NCI-H226 (cell line): ENCODE results near the gene BIRC6.

ENCODE experiments used
- DNase-seq: peaks from one replicate; pipeline ENCODE4 v3.0.0-alpha.2; 2015

Gene BIRC6

DNA sequence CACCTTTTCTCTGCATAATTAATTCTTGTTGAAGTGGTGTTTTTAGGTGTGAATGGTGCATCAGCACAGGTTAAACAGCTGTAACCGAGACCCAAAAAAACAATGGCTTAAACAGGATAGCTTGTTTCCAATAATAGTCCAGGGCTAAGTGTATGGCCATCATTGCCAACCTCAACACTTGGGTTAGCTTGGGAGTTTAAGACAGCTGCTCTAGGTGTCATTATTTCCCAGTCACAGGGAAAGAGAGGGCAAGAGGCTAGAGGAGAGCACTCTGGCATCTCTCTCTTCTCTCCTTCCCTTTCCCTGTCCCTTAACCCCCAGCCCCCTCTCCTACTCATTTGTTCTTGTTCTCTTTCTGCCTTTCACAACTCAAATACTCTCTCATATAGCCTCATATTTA lies 21.1 kb downstream of the BIRC6 start:
- no peak for DNase-seq

DNA sequence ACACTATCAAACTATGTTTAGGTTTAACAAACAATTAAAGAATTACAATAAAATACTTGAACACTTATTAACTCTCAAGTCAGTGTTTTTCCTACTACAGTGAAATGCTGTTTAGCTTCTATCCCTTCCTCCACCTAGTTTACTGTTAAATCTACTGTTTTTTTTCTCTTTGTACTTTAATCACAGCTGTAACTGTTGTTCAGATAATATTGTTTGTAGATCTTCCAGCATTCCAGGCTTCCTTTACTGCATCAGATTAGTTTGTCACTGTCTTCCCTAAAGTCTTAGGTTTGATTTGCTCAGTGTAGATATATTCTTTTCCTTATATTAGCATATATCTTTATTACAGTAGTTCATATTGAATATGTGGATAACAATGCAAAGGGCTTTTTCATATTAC lies 22.5 kb downstream of the BIRC6 start:
- no peak for DNase-seq

DNA sequence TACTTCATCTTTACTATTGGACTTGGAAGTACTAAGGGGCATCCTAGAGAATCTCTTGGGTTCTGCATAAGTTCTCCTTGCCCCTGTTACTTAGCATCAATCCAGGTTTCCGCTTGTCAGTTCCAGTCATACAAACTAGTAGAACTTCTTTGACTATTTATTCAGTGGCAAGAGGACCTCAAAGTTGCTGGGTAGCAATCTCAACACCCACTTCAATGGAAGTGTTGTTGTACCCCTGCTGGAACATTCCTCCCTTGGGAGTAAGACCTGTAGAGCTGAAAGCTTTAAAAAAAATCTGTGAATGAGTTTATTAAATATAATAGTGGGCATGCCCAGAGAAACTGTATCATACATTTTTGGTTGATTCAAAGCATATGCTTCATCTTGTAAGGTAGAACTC lies 27.0 kb downstream of the BIRC6 start:
- no peak for DNase-seq

DNA sequence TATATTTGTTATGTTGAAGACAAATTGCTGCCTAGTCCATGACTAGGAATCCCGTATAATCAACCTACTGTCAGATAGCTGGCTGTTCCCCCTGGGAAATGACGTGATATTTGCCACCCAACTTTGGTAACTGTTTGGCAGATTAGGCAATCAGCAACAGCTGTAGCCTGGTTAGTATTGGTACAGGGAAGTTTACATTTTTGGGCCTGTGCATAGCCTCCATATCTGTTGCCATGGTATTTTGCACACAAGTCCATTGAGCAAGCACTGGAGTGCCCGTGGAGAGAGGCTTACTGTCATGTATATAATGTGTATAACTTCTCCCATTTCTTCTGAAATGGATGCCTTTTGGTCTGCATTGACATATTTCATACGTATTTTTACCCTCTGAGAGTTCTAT lies 27.7 kb downstream of the BIRC6 start:
- DNase-seq, result no peak

DNA sequence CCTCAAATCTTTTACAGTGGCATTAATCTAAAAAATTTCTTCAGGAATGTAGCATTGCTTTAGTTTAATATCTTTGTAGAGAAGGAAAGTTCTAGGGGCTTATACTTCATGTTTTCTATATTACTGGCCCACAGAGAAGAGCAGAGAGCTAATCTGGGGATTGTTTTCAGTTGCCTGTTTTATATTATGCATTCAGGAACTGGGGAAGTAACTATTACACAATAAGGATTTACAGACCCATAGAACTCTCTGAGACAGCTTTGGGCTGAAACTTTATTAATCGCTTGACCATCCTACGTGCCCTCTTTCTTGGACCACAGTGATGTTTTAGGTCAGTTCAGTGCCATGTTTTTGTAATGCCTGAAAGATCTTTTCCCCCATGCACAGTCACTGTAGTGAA lies 29.9 kb downstream of the BIRC6 start:
- DNase-seq, result no peak

DNA sequence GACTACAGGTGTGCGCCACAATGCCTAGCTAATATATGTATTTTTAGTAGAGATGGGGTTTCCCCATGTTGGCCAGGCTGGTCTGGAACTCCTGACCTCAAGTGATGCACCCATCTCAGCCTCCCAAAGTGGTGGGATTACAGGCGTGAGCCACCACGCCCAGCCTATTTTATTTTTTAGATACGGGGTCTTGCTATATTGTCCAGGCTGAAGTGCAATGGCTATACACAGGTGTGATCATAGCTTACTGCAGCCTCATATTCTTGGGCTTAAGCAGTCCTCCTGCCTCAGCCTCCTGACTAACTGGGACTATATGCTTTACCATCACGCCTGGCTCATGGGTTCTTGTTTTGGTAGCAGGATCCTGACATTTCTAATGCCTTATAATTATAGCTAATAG lies 42.4 kb downstream of the BIRC6 start:
- no peak for DNase-seq

DNA sequence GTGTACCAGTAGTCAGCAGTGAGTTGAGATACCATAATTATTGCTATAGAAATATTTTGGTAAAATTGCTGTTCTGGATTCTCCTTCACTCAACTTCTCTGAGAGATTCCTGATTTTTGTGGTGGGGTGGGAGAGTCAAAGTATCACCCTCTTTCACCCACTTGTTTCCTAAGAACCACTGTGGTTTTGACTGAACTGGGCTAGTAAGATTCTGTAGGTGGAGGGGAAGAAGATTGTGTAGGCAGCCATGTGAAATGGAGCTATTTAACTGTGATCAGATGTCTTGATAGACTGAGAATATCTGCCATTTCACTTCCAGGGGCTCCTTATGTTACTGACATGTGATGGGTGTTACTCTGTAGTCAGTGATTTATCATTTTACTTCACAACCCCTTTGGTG lies 45.3 kb downstream of the BIRC6 start:
- no peak for DNase-seq

DNA sequence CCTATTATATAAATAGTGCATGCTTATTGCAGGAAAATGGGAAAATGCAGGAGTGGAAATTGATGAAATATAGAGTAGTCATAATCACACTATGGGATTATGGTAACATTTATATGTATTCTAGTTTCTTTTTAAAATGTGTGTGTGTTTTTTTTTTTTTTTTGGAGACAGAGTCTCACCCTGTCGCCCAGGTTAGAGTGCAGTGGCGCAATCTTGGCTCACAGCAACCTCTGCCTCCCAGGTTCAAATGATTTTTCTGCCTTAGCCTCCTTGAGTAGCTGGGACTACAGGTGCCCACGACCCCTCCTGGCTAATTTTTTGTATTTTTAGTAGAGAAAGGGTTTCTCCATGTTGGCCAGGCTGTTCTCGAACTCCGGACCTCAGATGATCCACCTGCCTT lies 47.0 kb downstream of the BIRC6 start:
- no peak for DNase-seq

DNA sequence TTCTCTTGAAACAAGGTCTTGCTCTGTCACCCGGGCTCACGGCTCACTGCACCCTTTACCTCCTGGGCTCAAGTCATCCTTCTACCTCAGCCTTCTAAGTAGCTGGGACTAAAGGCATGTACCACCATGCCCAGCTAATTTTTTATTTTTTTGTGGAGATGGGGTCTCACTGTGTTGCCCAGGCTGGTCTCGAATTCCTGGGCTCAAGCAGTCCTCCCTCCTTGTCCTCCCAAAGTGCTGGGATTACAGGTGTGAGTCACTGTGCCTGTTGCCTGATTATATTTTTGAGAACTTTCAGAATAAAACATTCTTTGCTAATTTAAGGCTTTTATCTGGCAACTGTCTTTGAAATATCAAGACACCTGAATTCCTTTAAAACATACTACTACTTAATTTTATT lies 47.9 kb downstream of the BIRC6 start:
- no peak for DNase-seq

DNA sequence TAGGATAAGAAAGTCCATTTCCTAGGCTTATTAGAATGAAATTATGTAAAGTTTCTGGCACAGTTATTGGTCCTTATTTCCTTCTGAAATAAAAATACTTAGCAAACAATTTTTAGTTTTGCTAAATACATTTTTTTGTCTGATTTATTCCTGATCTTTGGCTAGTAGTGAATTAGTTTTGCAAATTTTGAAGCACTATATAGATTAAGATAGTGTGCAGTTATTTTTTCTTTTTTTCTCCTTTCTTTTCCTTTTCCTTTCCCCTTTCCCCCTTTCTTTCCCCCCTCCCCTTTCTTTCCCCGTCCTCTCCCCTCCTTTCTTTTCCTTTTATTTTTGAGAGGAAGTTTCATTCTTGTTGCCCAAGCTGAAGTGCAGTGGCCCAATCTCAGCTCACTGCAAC lies 59.7 kb downstream of the BIRC6 start:
- no peak for DNase-seq

DNA sequence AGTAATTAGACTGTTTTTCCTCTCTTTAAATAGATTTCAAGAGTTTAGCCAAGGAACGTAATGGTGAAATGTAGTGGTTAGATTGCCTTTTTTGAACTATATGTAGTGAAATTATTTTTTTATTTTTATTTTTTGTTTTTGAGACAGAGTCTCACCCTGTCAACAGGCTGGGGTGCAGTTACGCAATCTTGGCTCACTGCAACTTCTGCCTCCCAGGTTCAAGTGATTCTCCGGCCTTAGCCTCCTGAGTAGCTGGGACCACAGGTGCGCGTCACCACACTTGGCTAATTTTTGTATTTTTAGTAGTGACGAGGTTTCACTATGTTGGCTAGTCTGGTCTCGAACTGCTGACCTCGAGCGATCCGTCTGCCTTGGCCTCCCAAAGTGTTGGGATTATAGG lies 60.8 kb downstream of the BIRC6 start:
- no peak for DNase-seq

DNA sequence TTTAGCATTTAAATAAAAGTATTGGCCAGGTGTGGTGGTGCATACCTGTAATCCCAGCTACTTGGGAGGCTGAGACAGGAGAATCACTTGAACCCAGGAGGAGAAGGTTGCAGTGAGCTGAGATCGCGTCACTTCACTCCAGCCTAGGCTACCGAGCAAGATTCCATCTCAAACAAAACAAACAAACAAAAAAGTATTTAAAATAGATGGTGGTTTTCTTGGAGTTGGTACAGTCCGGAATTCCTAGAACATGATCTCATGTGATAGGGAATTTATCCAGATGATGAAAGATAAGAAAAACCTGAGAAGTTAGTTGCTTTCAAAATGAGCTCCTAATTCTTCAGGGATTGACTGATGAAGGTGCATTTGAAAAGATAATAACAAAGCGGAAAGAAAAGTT lies 62.0 kb downstream of the BIRC6 start:
- peak; percentile 64 for DNase-seq

DNA sequence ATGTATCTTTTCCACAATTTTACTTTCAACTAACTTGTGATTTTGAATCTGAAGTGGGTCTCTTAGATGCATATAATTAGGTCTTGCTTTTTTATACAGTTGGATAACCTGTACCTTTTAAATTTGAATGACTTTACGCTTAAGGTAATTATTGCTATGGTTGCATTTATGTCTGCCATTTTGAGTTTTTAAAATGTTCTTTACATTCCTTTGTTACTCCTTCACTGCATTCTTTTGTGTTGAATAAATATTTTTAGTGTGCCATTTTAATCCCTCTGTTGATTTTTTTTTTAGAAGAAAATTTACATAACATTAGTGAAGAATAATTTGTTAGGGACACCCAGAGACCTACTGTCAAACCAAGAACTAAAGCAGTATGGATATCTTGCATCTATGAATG lies 65.3 kb downstream of the BIRC6 start:
- DNase-seq, result no peak

DNA sequence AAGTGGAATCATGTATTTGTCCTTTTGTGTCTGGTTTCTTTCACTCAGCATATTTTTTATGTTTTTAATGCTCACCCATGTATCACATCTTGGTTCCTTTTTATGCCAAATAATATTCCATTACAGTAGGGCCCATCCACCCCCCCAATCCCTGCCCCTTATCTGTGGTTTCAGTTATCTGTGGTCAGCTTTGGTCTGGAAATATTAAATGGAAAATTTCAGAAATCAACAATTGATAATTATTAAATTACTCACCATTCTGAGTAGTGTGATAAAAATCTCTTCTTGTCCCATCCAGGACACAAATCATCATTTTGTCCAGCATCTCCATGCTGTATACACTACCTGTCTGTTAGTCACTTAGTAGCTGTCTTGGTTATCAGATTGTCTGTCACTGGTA lies 66.7 kb downstream of the BIRC6 start:
- no peak for DNase-seq

DNA sequence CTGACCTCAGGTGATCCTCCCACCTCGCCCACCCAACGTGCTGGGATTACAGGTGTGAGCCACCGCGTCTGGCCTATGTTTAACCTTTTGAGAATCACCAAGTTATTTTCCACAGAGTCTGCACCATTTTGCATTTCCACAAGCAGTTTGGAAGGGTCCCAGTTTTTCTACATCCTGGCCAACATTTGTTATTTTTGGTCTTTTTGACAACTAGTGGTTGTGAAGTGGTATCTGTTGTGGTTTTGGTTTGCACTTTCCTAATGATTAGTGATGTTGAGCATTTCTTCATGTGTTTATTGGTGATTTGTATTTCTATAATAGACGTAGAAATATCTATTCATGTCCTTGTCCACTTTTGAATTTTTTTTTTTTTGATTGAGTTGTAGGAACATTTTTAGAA lies 67.9 kb downstream of the BIRC6 start:
- no peak for DNase-seq

DNA sequence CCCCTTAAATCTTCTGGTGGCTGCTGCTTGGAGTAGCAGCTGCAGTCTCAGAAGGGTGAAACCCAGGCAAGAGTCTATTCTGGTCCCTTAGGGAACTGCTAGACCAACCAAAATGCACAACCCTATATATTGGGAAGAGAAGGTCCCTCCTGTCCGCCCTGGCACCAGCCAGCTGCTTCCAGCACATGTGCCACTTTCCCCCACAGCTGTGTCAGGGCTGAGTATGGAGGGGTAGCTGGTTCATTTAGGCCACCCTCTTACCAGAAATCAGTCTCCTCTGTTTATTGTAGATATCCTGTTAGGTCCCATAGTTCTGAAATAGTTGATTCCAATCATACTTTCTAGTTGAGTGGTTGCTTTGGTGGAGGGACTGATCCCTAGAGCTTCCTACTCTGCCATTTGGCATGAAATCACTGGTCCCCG lies 68.9 kb downstream of the BIRC6 start:
- no peak for DNase-seq

DNA sequence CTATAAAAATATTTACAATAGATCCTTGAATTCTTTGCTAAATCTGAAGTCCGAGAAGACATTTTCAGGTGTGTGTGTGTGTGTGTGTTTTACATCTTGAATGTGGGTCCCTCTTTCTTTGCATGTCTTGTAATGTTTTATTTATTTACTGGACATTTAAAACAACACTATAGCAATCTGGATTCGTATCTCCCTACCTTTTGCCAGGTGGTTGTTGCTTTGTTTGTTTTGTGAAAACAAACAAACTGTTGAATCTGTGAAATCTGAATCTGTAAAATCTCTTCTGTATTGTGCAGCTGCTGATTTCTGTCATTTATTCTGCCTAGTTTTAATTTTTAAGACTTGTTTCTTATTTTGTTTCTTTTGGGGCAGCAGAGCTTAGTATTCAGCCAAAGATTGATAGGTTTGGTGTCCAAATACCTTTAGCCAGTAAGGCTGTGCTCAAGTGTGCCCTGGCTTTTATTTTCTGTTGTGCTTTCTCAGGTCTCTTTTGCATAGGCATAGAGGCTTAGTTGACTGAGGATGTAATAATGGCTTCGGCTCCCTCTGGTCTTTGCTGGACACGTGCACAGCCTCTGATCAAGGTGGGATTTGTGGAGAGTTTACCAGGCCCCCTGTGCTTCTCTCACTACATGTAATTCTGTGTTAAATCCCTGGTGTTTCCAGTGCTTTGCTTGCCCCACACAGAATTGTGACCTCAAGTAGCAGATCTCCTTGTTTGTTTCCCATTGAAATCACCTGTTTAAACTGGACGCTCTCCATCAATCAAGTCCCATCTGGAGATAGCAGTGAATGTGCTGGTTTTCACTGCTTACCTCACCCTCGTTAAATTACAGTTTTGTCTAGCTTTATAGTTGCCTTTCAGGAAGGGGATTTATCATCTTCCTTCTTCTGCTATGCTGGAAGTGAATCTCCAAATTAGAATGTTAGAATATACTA lies 71.1 kb downstream of the BIRC6 start:
- DNase-seq, result no peak

DNA sequence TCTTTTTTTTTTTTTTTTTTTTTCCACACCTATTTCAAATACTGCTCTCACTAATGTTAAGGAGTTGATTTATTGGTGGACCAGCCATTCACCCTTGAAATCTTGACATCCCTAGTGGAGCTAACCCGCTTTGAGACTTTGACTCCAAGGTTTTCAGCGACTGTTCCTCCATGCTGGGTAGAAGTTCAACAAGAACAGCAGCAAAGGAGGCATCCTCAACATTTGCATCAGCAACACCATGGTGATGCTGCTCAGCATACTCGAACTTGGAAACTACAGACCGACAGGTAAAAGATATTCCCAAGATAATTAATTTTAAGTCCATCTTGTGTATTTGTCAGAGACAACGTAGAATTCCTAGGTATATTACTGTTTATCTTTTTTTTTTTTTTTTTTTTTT lies 74.0 kb downstream of the BIRC6 start:
- DNase-seq, result no peak

DNA sequence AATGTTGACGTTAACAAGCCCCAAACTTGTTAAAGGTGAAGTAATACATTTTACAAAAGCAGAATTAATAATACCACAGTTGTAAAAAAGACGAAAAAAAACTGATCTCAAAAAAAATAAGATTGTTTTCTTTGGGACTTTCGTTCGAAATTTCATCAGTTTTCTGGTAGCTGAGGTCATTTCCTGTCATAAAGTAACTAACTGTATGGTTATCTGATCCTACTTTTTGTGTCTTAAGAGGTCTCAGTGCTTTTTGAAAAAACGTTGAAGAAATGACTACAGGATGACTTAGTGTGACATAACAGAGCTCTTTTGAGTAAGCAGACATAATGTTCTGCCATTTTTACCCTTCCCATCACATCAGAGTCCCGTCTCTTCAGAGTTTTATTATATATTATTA lies 79.3 kb downstream of the BIRC6 start:
- DNase-seq, result no peak

DNA sequence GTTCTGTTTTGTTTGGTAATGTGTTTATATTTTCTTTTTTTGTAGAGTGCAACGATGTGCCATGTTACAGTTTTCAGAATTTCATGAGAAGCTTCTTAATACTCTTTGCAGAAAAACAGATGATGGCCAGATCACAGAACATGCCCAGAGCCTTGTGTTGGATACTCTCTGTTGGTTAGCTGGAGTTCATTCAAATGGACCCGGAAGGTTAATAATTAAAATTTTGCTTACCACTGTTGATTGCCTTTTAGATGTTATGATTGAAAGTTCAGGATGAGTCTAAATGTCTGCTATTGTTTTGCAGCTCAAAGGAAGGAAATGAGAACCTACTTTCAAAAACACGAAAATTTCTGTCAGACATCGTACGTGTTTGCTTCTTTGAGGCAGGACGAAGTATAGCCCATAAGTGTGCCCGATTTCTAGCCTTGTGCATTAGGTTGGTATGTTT lies 85.2 kb downstream of the BIRC6 start:
- DNase-seq, result no peak

DNA sequence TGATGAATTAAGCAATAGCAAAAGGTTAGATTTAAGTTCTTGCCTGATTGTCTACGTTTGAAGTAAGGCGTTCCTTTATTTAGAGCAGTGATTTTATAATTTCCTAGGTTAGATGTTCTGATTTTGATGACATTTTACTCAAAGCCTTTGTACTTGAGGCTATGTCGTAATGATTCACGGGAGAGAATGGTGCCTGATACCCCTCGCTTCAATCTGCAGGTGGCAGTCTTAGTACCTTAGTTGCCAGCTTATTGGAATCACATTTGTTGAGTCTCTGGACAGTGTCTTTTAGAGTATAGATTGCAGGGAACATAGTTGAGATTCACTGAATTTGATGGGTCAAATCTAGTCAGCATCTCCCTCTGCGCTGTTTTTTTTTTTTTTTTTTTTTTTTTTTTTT lies 89.5 kb downstream of the BIRC6 start:
- DNase-seq, result no peak

DNA sequence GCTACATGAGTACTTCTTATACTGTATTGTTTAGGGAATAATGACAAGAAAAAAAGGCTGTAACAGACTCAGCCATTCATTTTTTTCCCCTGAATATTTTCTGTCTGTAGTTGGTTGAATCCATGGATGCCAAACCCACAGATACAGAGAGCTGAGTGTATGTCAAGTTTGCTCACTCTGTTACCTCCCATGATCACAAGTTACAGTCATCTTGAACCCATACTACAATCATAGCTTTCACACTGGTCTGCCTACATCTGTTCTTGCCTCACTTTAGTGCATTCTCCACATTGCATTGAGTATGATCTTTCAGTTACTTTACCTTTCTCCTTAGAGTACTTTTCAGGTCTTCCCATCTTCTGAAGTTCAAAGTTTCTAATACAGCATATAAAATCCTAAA lies 94.0 kb downstream of the BIRC6 start:
- no peak for DNase-seq

DNA sequence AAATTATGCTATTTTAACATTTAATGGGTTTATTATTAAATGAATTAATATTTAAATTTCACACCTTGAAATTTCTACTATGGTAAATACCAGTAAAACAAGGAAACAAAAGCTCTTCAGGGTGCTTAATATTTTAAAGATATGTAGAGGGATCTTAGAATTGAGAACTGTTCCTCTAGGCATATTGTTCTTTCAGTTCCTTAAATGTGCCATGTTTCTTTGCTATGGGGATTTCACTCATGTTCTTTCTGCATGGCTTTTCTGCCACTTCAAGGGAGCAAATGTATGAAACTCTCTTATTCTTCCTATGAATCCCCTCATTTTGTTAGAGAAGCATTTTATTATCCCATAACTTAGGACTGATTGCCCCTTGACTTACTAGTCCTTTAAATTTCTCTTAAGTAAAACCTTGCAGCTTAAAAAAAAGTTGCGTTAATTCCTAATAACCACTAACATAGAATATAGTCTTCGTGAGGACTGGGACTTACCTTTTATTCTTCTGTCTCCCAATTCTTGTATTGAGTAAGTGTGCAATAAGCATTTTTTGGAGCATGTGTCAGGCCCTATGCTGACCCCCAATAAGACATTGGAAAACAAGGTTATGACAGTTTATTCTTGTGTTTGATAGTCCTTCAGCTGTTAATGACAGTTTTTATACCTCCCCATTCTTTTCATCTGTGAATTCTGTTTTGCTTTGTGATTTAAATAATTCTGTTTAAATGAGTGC lies 95.7 kb downstream of the BIRC6 start:
- no peak for DNase-seq
